ENCODE data around the gene SGTA. TPM values are rescaled to one million over a fixed set of nuclear protein-coding genes. Genes with fewer than 3 reads are reported as not detected.

Gene SGTA
- total and polyA plus RNA-seq, 2 experiments from 2014 or later: 71.6 to 102 TPM

GRCh38 chr19:2735374-2735773 lies 47.7 kb downstream of the SGTA start (continued):
- TF ChIP-seq CTCF (conservative IDR thresholded peaks at IDR 0.05; ENCODE audit: low read depth in 2 of 2): no peak
- no peak for TF ChIP-seq ZNF331 (CRISPR knock-in tag; IDR thresholded peaks at IDR 0.05; ENCODE audit: low read depth)

GRCh38 chr19:2734589-2735288 lies 48.3 kb downstream of the SGTA start:
- TF ChIP-seq REST (IDR thresholded peaks at IDR 0.05; ENCODE audit: unreplicated experiment): no peak
- TF ChIP-seq ETS1 (IDR thresholded peaks at IDR 0.05): no peak
- TF ChIP-seq ZNF331 (CRISPR knock-in tag; IDR thresholded peaks at IDR 0.05; ENCODE audit: low read depth): no peak
- TF ChIP-seq ZNF114 (CRISPR knock-in tag; IDR thresholded peaks at IDR 0.05): no peak
- TF ChIP-seq POLR2AphosphoS5 (IDR thresholded peaks at IDR 0.05; ENCODE audit: low read depth): no peak
- no peak for TF ChIP-seq STAT1 (IDR thresholded peaks at IDR 0.05; ENCODE audit: unreplicated experiment)
- no peak for TF ChIP-seq NANOG (IDR thresholded peaks at IDR 0.05; ENCODE audit: borderline replicate concordance)
- TF ChIP-seq EZH2phosphoT487 (IDR thresholded peaks at IDR 0.05; ENCODE audit: unreplicated experiment): no peak
- no peak for TF ChIP-seq JUNB (IDR thresholded peaks at IDR 0.05; ENCODE audit: unreplicated experiment)
- TF ChIP-seq CTCF (conservative IDR thresholded peaks at IDR 0.05; ENCODE audit: low read depth in 2 of 2): no peak
- TF ChIP-seq EZH2 (IDR thresholded peaks at IDR 0.05; ENCODE audit: low read depth, unreplicated experiment): no peak
- no peak overlapping the region for H3K4me3 ChIP-seq
- Mint-ChIP-seq H3K27me3 (ENCODE audit: insufficient read depth, low read depth, poor library complexity) (peaks cover 10% of the 10 kb centered on the region), H3K36me3 (ENCODE audit: low read depth) (peaks cover 44% of the 10 kb centered on the region), H3K27ac (no peak overlapping the region), H3K9me3 (no peaks in the 10 kb centered on the region), H3K4me3 (no peak overlapping the region), H3K4me1 (peaks cover 4% of the 10 kb centered on the region; the same call in 2 of the 3 replicates)
- H2AFZ ChIP-seq: no peak overlapping the region
- DNase-seq (ENCODE audit: low spot score) (no peak), ATAC-seq (no peak)
- peaks cover 5% of the 10 kb centered on the region; the same call in 1 of the 2 replicates for H3K79me2 ChIP-seq (replicated peaks; ENCODE audit: insufficient read depth)
- no peaks in the 10 kb centered on the region; the same call in none of the 2 replicates for H4K20me1 ChIP-seq (replicated peaks; ENCODE audit: insufficient read depth)
- peaks cover 4% of the 10 kb centered on the region; the same call in 1 of the 2 replicates for H3K4me1 ChIP-seq (ENCODE audit: insufficient read depth)
- H3K27me3 ChIP-seq (ENCODE audit: insufficient read depth): no peaks in the 10 kb centered on the region
- no peak overlapping the region for H3K27ac ChIP-seq (ENCODE audit: low read depth)
- H3K36me3 ChIP-seq (ENCODE audit: insufficient read depth): no peaks in the 10 kb centered on the region; the same call in 1 of the 2 replicates
- H3K9me2 ChIP-seq (ENCODE audit: insufficient read depth): no peaks in the 10 kb centered on the region
- no peaks in the 10 kb centered on the region for H3F3A ChIP-seq (replicated peaks; ENCODE audit: low read depth)
- no peak overlapping the region for H3K4me2 ChIP-seq
